ENCODE data around the gene CCDC9. TPM values are rescaled to one million over a fixed set of nuclear protein-coding genes. Genes with fewer than 3 reads are reported as not detected.

The CCDC9 gene
- total RNA-seq = 10 to 100 TPM; 43.6 to 47.7 TPM

DNA sequence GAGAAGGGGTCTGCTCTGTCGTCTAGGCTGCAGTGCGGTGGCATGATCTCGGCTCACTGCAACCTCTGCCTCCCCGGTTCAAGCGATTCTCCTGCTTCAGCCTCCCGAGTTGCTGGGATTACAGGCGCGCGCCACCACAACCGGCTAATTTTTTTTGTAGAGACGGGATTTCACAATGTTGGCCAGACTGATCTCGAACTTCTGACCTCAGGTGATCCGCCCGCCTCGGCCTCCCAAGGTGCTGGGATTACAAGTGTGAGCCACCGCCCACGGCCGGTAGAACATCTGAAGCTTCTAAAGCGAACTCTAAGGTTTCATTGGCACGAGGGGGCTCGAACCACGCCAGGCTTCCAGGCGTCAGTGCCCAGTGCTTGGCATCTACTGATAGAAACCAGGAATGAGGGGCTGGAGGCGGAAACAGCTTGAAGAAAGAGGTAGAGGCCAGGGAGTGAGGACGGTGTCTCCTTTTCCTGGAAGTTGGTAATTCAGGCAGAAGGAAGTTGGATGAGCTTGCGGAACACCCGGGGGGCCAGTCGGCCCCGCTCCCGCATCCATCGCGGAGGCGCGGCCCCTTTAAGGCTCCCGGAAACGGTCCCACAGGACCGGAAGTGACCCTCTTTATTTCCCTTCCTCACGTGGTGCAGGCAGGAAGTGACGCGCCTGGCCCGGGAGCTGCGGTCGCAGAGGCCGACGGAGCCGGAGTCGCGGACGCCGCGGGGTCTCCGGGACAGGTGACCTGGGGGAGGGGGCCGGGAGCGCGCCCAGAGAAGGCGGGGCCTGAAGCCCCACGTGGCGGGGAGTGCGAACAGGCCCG, at the start of gene CCDC9:
Gene CCDC9 (plus strand): TSS at position 647 of the 814 bp plus-strand sequence. CDS start 1,876 bp downstream, outside the sequence.
- peak; percentile 98 for DNase-seq
- CTCF ChIA-PET = interaction anchor here (0.7 to 2.8 kb wide), 6 partner anchors 9 to 259 kb away, joined by 3 to 20 read pairs (median 7); no protein-coding TSS in a partner anchor
- Mint-ChIP-seq H3K9me3 (no peaks in the 10 kb centered on the region), H3K4me1 (ENCODE audit: low read depth) (peaks cover 37% of the 10 kb centered on the region), H3K27me3 (ENCODE audit: low read depth) (no peaks in the 10 kb centered on the region), H3K27ac (peak within 1 kb of the TSS; percentile 96), H3K4me3 (peak within 1 kb of the TSS; percentile 88), H3K36me3 (ENCODE audit: low read depth) (peaks cover 35% of the 10 kb centered on the region)
- intact Hi-C loops (cut with micrococcal nuclease) = loop anchor here (1.0 to 5.0 kb wide), 8 partner anchors 12 to 539 kb away; partner anchors contain the start of genes ARHGAP35, PRKD2 and ZC3H4

DNA sequence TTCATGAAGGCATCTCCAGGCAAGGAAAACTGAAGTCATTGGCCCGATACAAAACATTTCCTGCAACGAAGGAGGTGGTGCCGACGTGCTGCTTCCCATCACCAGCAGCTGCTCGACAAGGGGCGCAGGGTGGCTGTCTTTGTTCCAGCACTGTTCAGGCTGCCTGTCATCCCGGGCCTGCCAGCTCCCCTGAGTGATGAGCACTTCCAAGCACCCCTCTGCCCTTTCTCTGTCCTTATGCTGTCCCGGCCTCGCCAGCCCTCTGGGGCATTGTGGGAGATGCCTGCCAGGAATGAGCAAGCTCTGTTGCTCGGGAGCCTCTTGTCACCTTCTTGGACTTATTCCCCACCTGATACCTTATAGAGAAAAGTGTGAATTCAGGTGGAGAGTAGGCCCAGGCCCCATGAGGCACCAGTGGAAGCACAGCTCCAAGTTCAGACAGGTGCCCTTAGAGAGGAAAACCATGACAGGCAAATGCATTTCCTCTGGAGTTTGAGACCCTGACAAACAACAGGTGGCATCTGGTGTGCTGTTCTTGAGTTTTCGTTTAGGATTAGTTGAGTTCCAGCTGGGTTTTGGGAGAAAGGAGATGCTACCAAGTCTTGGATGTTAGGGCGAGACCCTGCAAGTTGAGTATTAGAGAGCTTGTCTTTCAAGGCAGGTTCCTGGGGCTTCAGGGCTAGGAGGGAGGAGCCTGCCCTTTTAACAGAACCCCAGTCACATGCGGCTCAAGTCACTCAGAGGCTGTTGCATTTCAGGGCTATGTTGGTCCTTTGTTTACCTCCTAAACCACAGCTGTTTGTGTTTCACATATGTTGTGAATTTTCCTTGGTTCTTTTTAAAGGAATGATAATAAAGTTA, 46.8 kb upstream of the CCDC9 start:
- no peaks in the 10 kb centered on the region for H3K9me3 Mint-ChIP-seq

DNA sequence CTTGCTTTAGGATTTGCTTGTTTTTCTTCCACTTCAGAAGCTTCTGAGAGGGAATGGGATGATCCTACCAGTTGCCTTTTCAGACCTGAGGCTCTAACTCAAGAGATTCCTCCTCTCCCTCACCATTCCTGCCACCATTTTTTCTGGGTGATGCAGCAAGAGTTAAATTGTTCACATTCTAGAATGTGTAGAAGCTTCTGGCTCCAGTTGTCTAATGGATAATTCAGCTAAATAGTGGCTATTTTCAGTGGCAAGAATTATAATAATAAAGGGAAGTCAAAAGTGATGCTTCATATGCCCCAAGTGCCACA, 46.2 kb upstream of the CCDC9 start:
- H3K27me3 Mint-ChIP-seq (ENCODE audit: low read depth) = no peaks in the 10 kb centered on the region
- no peak overlapping the region for H3K4me3 Mint-ChIP-seq
- peak overlapping the region; percentile 93 for H3K27ac Mint-ChIP-seq
- peaks cover 14% of the 10 kb centered on the region for H3K4me1 Mint-ChIP-seq (ENCODE audit: low read depth)
- CTCF ChIA-PET = interaction anchor here (0.6 to 9.0 kb wide), 23 partner anchors 9 to 197 kb away, joined by 3 to 189 read pairs (median 6); partner anchors contain the start of genes CCDC9 and SAE1
- no peak for DNase-seq
- no peaks in the 10 kb centered on the region for H3K9me3 Mint-ChIP-seq
- peaks cover 30% of the 10 kb centered on the region for H3K36me3 Mint-ChIP-seq (ENCODE audit: low read depth)
- intact Hi-C loops (cut with micrococcal nuclease) = loop anchor here (1.0 to 2.0 kb wide), 3 partner anchors 16 to 34 kb away; no protein-coding TSS in a partner anchor

More for the DNA sequence above, 46.8 kb upstream of the CCDC9 start:
- Mint-ChIP-seq H3K27ac (peak overlapping the region; percentile 70), H3K27me3 (ENCODE audit: low read depth) (no peaks in the 10 kb centered on the region), H3K36me3 (ENCODE audit: low read depth) (peaks cover 36% of the 10 kb centered on the region), H3K4me1 (ENCODE audit: low read depth) (peaks cover 14% of the 10 kb centered on the region), H3K4me3 (no peak overlapping the region)
- intact Hi-C loops (cut with micrococcal nuclease) = loop anchor here (1.0 to 2.0 kb wide), 3 partner anchors 17 to 35 kb away; no protein-coding TSS in a partner anchor
- DNase-seq = no peak
- CTCF ChIA-PET = interaction anchor here (0.6 to 9.0 kb wide), 17 partner anchors 8 to 197 kb away, joined by 3 to 189 read pairs (median 6); partner anchors contain the start of genes CCDC9 and SAE1

DNA sequence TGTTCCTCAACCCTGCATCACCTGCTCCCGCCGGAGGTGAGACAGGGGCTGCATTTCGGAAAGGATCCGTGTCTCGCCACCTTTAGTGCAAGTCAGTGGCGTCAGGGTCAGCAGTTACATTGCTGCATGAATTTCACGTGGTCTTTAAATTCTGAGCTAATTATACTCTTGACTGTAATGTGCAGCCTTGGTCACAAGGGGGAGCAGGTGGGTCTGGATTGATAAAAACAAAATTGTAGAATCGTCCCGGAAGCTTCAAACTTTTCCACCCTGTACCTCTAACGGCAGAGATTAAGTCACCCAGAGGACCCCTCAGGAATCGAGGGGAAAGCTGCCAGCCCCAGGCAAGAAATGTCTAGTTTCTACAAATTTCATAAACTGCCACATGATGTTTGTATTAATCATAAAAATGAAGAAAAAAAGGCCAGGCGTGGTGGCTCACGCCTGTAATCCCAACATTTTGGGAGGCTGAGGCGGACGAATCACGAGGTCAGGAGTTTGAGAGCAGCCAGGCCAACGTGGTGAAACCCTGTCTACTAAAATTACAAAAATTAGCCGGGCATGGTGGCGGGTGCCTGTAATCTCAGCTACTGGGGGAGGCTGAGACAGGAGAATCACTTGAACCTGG, 45.5 kb upstream of the CCDC9 start:
- peak; percentile 94 for DNase-seq
- Mint-ChIP-seq H3K36me3 (ENCODE audit: low read depth) (peaks cover 29% of the 10 kb centered on the region), H3K27ac (peak overlapping the region; percentile 93), H3K4me1 (ENCODE audit: low read depth) (peaks cover 14% of the 10 kb centered on the region), H3K27me3 (ENCODE audit: low read depth) (no peaks in the 10 kb centered on the region), H3K9me3 (no peaks in the 10 kb centered on the region), H3K4me3 (no peak overlapping the region)
- CTCF ChIA-PET = interaction anchor here (0.5 to 9.0 kb wide), 26 partner anchors 9 to 317 kb away, joined by 3 to 189 read pairs (median 6); partner anchors contain the start of genes CCDC9 and SAE1
- intact Hi-C loops (cut with micrococcal nuclease) = loop anchor here (1.0 to 2.0 kb wide), 3 partner anchors 15 to 33 kb away; no protein-coding TSS in a partner anchor

DNA sequence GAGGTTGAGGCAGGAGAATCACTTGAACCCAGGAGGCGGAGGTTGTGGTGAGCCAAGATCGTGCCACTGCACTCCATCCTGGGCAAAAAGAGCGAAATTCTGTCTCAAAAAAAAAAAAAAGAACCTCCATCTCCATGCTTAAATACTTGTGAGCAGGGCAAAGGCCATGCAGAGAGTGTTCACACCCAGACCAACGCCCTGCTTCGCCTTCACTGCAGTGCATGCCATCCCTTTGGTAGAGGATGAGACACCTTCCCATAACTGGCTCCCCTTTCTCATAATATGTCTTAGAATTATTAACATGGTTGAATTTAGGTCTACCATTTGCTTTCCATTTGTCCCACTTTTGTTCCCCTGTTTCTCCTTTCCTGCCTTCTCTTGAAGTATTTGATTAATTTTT, 40.7 kb upstream of the CCDC9 start:
- CTCF ChIA-PET = interaction anchor here (0.6 to 1.7 kb wide), 3 partner anchors 29 to 502 kb away, joined by 3 to 8 read pairs (median 4); no protein-coding TSS in a partner anchor
- Mint-ChIP-seq H3K27ac (no peak overlapping the region), H3K4me1 (ENCODE audit: low read depth) (peaks cover 9% of the 10 kb centered on the region), H3K4me3 (no peak overlapping the region), H3K36me3 (ENCODE audit: low read depth) (peaks cover 4% of the 10 kb centered on the region), H3K27me3 (ENCODE audit: low read depth) (no peaks in the 10 kb centered on the region), H3K9me3 (no peaks in the 10 kb centered on the region)
- DNase-seq = no peak
- intact Hi-C loops (cut with micrococcal nuclease) = no loop called here

DNA sequence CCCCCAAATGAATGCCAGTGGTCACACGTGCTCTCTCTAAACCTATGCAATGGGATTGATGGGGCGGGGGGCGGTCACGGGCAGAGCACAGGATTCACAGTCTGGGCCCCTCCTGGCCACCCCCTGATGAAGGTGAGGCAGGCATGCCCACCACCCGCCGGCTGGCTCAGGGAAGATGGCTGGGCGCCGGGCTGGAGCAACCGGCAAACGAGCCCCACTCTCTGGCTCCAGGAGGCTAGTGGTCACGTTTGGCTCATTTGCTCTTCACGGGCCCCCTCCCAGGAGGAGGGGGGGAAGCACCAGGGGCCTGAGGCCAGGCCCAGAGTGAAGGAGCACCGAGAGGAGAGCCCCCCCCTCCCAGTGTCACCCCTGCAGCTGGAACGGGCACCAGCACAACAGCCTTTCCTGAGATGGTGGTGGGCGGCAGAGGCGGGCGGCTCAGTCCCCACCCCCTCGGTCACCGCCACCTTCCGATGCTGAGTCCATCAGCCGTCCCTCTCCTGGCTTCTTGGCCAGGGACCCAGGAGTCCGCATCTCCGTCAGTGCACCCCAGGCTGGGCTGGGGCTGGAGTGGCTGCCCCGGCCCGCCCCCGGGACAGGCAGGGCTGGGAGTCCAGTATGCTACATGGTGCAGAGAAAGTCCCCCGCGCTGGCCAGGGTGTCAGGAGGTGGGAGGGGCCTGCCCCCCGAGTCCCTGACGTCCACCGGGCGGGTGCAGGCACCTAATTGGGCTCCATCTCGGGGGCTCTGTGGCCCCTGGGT, 35.1 kb upstream of the CCDC9 start:
- Mint-ChIP-seq H3K4me3 (no peak overlapping the region), H3K27ac (no peak overlapping the region), H3K36me3 (ENCODE audit: low read depth) (peaks cover 12% of the 10 kb centered on the region), H3K9me3 (no peaks in the 10 kb centered on the region), H3K27me3 (ENCODE audit: low read depth) (no peaks in the 10 kb centered on the region), H3K4me1 (ENCODE audit: low read depth) (peaks cover 5% of the 10 kb centered on the region)
- CTCF ChIA-PET = no interaction called here
- intact Hi-C loops (cut with micrococcal nuclease) = loop anchor here (10.0 kb wide), 1 partner anchor 506 kb away; the partner anchor contains the start of gene PRKD2
- no peak for DNase-seq

DNA sequence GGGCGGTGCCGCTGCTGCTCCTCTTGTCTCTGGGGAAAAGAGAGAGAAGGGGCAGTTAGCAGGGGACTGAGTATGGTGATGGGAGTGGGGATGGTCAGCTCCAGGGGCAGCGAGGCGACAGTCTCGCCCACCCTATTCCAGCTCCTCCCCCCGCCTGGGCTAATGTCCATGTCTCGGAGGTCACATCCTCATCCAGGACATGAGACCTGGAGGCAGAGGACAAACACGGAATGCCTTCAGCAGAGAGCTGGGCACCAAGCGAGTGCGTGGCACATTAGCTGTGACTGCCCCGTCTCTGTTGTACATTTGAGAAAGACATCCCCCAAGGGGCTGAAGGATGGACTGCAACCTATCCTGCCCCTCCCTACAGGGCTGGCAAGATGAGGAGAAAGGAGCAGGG, 34.4 kb upstream of the CCDC9 start:
- Mint-ChIP-seq H3K36me3 (ENCODE audit: low read depth) (peaks cover 16% of the 10 kb centered on the region), H3K4me1 (ENCODE audit: low read depth) (peaks cover 5% of the 10 kb centered on the region), H3K27ac (no peak overlapping the region), H3K9me3 (no peaks in the 10 kb centered on the region), H3K4me3 (no peak overlapping the region), H3K27me3 (ENCODE audit: low read depth) (no peaks in the 10 kb centered on the region)
- intact Hi-C loops (cut with micrococcal nuclease) = loop anchor here (10.0 kb wide), 1 partner anchor 507 kb away; the partner anchor contains the start of gene PRKD2
- no peak for DNase-seq
- CTCF ChIA-PET = no interaction called here

DNA sequence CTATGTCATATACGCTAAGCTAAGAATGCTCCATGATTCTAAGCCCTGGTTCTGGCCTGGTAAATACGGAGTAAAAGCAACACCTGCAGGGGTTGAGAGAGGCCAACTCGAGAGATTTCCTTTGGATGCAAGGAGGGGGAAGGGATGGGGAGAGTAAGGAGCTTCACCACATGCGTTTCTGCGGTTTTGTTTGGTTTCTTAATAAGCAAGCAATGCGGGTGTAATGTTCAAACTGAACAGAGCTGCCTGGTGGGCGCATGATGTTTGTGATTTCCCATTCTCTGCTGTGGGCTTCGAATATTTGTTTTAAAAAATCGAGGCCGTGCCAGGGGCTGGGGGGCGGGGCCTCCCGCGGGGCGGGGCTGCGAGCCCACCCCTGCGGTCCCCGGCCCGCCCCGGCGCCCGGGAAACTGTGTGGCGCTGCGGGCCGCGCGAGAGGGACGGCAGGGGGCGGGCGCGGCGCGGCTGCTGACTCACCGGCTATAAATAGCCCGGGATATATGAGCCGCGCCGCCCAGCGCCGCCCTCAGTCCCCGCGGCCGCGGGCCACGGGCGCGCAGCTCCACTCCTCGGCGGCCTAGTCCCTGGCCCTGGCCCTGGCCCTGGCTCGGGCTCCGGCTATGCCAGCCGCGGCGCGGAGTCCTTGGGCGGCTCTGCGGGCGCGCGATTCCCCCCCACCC, 30.4 kb upstream of the CCDC9 start:
- H3K27ac Mint-ChIP-seq = peak overlapping the region; percentile 67
- H3K36me3 Mint-ChIP-seq (ENCODE audit: low read depth) = peaks cover 14% of the 10 kb centered on the region

DNA sequence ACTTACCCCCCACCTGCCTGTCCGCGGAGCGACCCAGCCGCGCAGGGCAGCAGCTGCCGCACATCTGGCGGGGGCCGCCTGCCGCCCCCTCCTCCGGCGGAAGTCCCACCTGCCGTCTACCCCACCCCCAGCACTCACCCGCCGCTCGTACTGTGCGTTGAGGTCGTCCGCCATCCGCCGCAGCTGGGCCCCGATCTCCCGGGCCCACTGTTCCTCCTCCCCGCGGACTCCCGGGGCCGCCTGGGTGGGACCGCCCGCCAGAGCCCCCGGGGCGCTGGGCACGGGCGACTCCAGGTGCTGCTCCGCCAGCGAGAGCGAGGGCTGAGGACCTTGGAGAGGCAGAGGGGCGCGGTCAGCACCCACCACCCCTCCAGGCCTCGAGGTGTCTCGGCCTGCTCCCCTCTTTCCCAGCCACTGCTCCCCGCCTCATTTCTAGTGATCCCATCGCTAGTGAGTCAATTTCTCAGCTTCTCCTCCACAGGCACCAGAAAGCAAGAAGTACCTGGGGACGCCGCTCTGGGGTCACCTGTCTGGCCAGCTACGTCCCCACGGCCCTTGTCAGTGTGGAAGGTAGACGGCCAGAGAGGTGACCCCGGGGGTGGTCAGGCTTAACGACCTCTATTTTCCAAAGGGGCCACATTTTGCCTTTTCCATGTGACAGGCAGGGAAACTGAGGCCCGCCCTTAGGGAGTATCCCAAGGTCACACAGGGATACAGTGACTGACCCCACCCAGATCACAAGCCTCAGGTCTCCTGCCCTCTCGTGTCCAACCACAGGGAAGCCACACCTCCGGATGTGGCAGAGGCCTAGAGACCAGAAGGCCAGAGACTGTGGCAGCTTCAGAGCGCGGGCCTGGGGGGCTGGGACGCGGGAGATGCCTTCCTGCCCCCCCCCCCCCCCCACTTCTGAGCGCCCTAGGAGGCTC, 29.6 kb upstream of the CCDC9 start:
- no peaks in the 10 kb centered on the region for H3K27me3 Mint-ChIP-seq (ENCODE audit: low read depth)
- H3K27ac Mint-ChIP-seq = peak overlapping the region; percentile 90
- H3K4me1 Mint-ChIP-seq (ENCODE audit: low read depth) = peaks cover 15% of the 10 kb centered on the region
- H3K36me3 Mint-ChIP-seq (ENCODE audit: low read depth) = peaks cover 18% of the 10 kb centered on the region
- intact Hi-C loops (cut with micrococcal nuclease) = loop anchor here (1.0 to 10.0 kb wide), 7 partner anchors 16 to 512 kb away; partner anchors contain the start of genes CCDC9, PRKD2 and SAE1
- DNase-seq = peak; percentile 79
- H3K9me3 Mint-ChIP-seq = no peaks in the 10 kb centered on the region
- H3K4me3 Mint-ChIP-seq = peak overlapping the region; percentile 83
- CTCF ChIA-PET = interaction anchor here (0.7 to 4.9 kb wide), 4 partner anchors 12 to 68 kb away, joined by 3 to 49 read pairs (median 18); no protein-coding TSS in a partner anchor

More for the DNA sequence above, 30.4 kb upstream of the CCDC9 start:
- Mint-ChIP-seq H3K9me3 (no peaks in the 10 kb centered on the region), H3K4me1 (ENCODE audit: low read depth) (peaks cover 10% of the 10 kb centered on the region), H3K4me3 (peak overlapping the region; percentile 83), H3K27me3 (ENCODE audit: low read depth) (no peaks in the 10 kb centered on the region)
- CTCF ChIA-PET = interaction anchor here (0.6 to 4.9 kb wide), 12 partner anchors 11 to 76 kb away, joined by 3 to 49 read pairs (median 4); no protein-coding TSS in a partner anchor
- intact Hi-C loops (cut with micrococcal nuclease) = loop anchor here (1.0 to 10.0 kb wide), 8 partner anchors 16 to 511 kb away; partner anchors contain the start of genes CCDC9, PRKD2, SAE1 and ZC3H4
- DNase-seq = peak; percentile 83
